PC-3 (cell line): ENCODE results near the gene AFF1. TPM values are rescaled to one million over a fixed set of nuclear protein-coding genes. Genes with fewer than 3 reads are reported as not detected.

ENCODE experiments used
- ATAC-seq: fragments of 200-7000 bp; cut with Tn5 transposase; 2 replicates; pipeline ENCODE4 v1.9.1; 2020; ENCODE audit warnings: mild to moderate bottlenecking, moderate library complexity
- BruUV-seq: library from RNA; stranded (reverse); fragments of 400-500 nt; replicated peaks from 2 replicates; lab custom pipeline; 2021; lab: Mats Ljungman, UMichigan
- CTCF ChIA-PET: fragments of 300-600 bp; sonication (Branson Sonifier 250); formaldehyde crosslinking; loops from one replicate; lab custom pipeline; 2022; ENCODE audit warnings: antibody characterized with exemption; lab: Charles Lee
- POLR2A ChIA-PET: fragments of 300-600 bp; sonication (Branson Sonifier 250); formaldehyde crosslinking; loops from one replicate; lab custom pipeline; 2022; ENCODE audit warnings: antibody characterized with exemption; ENCODE audit not compliant: unreplicated experiment; lab: Charles Lee
- DNase-seq: peaks from one replicate; pipeline ENCODE4 v3.0.0-alpha.2; 2015
- H2AFZ ChIP-seq: fragments of 300-600 bp; sonication (generic); 2 replicates; pipeline ENCODE4 v1.6.0; 2016; ENCODE audit warnings: antibody characterized with exemption, low read length
- H3F3A ChIP-seq: fragments of 300-600 bp; sonication (generic); one replicate; pipeline ENCODE4 v1.6.0; 2017; ENCODE audit warnings: antibody characterized with exemption, low read length, control low read depth, mild to moderate bottlenecking; ENCODE audit not compliant: unreplicated experiment
- H3K27ac ChIP-seq: fragments of 300-600 bp; sonication (generic); 2 replicates; pipeline ENCODE4 v1.5.1; 2016; ENCODE audit warnings: mild to moderate bottlenecking, low read length
- H3K27me3 ChIP-seq: fragments of 300-600 bp; sonication (generic); 2 replicates; pipeline ENCODE4 v1.6.1; 2016; ENCODE audit warnings: low read length, mixed read lengths
- H3K36me3 ChIP-seq: fragments of 300-600 bp; sonication (generic); 2 replicates; pipeline ENCODE4 v1.6.1; 2016; ENCODE audit warnings: low read depth, mixed run types, low read length, mixed read lengths
- H3K4me1 ChIP-seq: fragments of 300-600 bp; sonication (generic); 2 replicates; pipeline ENCODE4 v1.5.1; 2016; ENCODE audit warnings: low read length; ENCODE audit not compliant: insufficient read depth
- H3K4me2 ChIP-seq: fragments of 300-600 bp; sonication (generic); 2 replicates; pipeline ENCODE4 v1.6.0; 2016; ENCODE audit warnings: low read length
- H3K4me3 ChIP-seq: fragments of 300-600 bp; sonication (generic); 2 replicates; pipeline ENCODE4 v1.5.1; 2016; ENCODE audit warnings: mild to moderate bottlenecking, low read length, mixed read lengths
- H3K79me2 ChIP-seq: fragments of 300-600 bp; sonication (generic); 2 replicates; pipeline ENCODE4 v1.6.1; 2017; ENCODE audit warnings: low read length, mixed read lengths
- H3K9ac ChIP-seq: fragments of 300-600 bp; sonication (generic); 2 replicates; pipeline ENCODE4 v1.6.0; 2016; ENCODE audit warnings: mild to moderate bottlenecking, low read length
- H3K9me2 ChIP-seq: fragments of 300-600 bp; sonication (generic); replicated peaks from 2 replicates; pipeline ENCODE4 v1.6.1; 2016; ENCODE audit warnings: mixed run types, low read length, mixed read lengths
- H3K9me3 ChIP-seq: fragments of 300-600 bp; sonication (generic); 2 replicates; pipeline ENCODE4 v1.6.1; 2016; ENCODE audit warnings: low read length, mixed read lengths
- H4K20me1 ChIP-seq: fragments of 300-600 bp; sonication (generic); 2 replicates; pipeline ENCODE4 v1.6.1; 2016; ENCODE audit warnings: low read length, mixed read lengths
- EZH2 ChIP-seq: fragments of 300-600 bp; sonication (generic); IDR thresholded peaks from one replicate; pipeline ENCODE4 v1.6.1; 2017; ENCODE audit warnings: antibody characterized with exemption, mild to moderate bottlenecking, low read length; ENCODE audit not compliant: unreplicated experiment
- EZH2phosphoT487 ChIP-seq: fragments of 300-600 bp; sonication (generic); IDR thresholded peaks from 2 replicates; pipeline ENCODE4 v1.6.1; 2018; ENCODE audit warnings: mild to moderate bottlenecking, antibody characterized with exemption, low read length, borderline replicate concordance
- intact Hi-C: fragments of 100-400 bp; cut with micrococcal nuclease; formaldehyde crosslinking; loops from 2 replicates; pipeline ENCODE4 v1.9.0; 2023
- total RNA-seq: library from RNA; depleted of rRNA; stranded (reverse); fragments of >200 nt; gene quantifications from 2 replicates; pipeline ENCODE4 v1.2.3, GENCODE V29; 2014
- TF ChIP-seq, protein P1 (sequence below): fragments of 300-600 bp; sonication (generic); conservative IDR thresholded peaks from 2 replicates; pipeline ENCODE4 v1.5.1; 2017; ENCODE audit warnings: antibody characterized with exemption, low read depth, mild to moderate bottlenecking, low read length

AFF1 gene
- total RNA-seq, 1 experiment from 2014 or later, result 8.1 TPM

DNA sequence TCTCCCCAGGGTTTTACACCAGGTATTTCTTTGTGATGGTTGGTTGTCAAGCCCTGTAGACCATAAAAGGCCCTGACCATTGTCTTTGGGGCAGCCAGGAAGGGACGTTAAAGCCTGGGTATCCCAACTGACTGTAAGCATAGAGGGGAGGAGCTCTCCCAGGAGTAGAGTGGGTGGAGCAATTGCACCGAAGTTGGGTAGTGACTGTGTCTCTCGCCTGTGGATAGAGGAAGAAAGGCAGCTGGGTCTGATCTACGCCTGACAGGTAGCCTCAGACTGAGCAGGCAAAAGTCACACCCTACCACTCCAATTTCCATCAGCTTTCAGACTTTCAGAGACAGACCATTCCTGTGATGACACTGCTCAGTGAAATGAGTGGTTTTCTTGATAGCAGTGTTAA, 162.3 kb downstream of the AFF1 start:
- BruUV-seq, result no TSS peak
- intact Hi-C loops, result no loop called here
- ATAC-seq, result no peak
- no peak overlapping the region for H3K9ac ChIP-seq
- no peaks in the 10 kb centered on the region for H3K9me2 ChIP-seq
- H3K36me3 ChIP-seq, result no peaks in the 10 kb centered on the region
- no peak overlapping the region for H3K4me2 ChIP-seq
- no peaks in the 10 kb centered on the region for H3K9me3 ChIP-seq
- no peaks in the 10 kb centered on the region for H3K79me2 ChIP-seq
- no peak overlapping the region for H2AFZ ChIP-seq
- no peak for DNase-seq
- TF ChIP-seq EZH2phosphoT487, result no peak
- TF ChIP-seq EZH2, result no peak
- TF ChIP-seq, protein P1, sequence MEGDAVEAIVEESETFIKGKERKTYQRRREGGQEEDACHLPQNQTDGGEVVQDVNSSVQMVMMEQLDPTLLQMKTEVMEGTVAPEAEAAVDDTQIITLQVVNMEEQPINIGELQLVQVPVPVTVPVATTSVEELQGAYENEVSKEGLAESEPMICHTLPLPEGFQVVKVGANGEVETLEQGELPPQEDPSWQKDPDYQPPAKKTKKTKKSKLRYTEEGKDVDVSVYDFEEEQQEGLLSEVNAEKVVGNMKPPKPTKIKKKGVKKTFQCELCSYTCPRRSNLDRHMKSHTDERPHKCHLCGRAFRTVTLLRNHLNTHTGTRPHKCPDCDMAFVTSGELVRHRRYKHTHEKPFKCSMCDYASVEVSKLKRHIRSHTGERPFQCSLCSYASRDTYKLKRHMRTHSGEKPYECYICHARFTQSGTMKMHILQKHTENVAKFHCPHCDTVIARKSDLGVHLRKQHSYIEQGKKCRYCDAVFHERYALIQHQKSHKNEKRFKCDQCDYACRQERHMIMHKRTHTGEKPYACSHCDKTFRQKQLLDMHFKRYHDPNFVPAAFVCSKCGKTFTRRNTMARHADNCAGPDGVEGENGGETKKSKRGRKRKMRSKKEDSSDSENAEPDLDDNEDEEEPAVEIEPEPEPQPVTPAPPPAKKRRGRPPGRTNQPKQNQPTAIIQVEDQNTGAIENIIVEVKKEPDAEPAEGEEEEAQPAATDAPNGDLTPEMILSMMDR, result no peak
- CTCF ChIA-PET, result no interaction called here
- POLR2A ChIA-PET, result no interaction called here
- no peaks in the 10 kb centered on the region for H3K27me3 ChIP-seq
- no peak overlapping the region for H3K4me3 ChIP-seq
- peaks cover 23% of the 10 kb centered on the region for H3K4me1 ChIP-seq
- H3F3A ChIP-seq, result peaks cover 6% of the 10 kb centered on the region
- no peaks in the 10 kb centered on the region for H4K20me1 ChIP-seq
- no peak overlapping the region for H3K27ac ChIP-seq

DNA sequence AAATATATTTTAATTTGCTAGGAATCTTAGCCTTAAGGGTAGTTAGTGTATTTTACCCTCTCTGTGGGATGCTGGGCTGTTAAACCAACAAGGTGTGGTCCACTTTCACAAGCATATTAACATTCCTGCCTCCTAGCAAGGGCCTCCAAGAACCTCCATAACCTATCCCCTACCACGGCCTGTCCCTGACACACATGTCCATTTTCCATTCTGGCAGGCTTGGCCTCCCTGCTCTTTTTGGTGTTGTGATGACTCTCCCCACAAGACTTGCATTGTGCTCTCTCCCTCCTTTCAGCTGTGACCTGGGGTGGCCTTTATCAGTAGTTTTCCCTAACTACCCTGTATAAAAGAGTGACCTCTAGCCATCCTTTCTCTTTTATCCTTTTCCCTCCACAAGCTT, 165.4 kb downstream of the AFF1 start:
- Histone ChIP-seq H3K27me3 (no peaks in the 10 kb centered on the region), H2AFZ (no peak overlapping the region), H3K4me3 (no peak overlapping the region), H3K4me2 (no peak overlapping the region), H3K9ac (no peak overlapping the region), H3F3A (peaks cover 7% of the 10 kb centered on the region), H3K36me3 (no peaks in the 10 kb centered on the region), H3K9me3 (no peaks in the 10 kb centered on the region), H3K9me2 (no peaks in the 10 kb centered on the region), H3K4me1 (peaks cover 22% of the 10 kb centered on the region), H3K27ac (no peak overlapping the region), H3K79me2 (no peaks in the 10 kb centered on the region), H4K20me1 (no peaks in the 10 kb centered on the region)
- ATAC-seq (peak; percentile 64), DNase-seq (peak; percentile 2)
- intact Hi-C loops, result no loop called here
- no TSS peak for BruUV-seq
- ChIA-PET POLR2A (no interaction called here), CTCF (no interaction called here)
- TF ChIP-seq, protein P1, result no peak
- TF ChIP-seq EZH2phosphoT487, result no peak
- no peak for TF ChIP-seq EZH2

DNA sequence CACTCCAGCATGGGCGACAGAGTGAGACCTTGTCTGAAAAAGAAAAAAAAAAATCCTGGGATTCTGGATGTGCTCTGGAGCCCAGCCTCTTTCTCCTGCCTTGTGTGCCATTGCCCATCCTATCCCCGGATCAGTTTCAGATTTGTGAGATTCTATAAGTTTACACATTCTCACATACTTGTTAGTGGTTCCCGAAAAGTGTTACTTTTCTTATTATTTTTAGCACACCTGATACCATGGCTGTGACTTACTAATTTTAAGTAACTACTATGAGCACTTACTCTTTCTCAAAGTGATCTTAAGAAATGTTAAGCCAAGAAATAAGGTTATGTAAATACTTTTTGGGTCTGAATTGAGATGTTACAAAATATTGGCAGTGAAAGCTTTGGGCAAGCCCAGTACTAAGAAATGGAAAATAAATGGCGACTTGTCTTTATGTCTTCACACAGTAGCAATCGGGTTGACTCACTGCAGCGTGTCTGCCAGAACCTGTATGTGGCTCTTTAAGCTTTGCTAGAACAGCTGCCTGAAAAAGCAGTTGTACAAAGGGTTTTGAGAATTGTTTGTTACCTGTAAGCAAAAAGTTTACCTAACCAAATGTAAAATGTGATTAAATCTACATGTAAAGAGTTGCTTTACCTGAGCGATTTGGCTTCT, 166.9 kb downstream of the AFF1 start:
- Histone ChIP-seq H3K79me2 (no peaks in the 10 kb centered on the region), H3K36me3 (no peaks in the 10 kb centered on the region; the same call in 1 of the 2 replicates), H2AFZ (no peak overlapping the region), H3F3A (peaks cover 7% of the 10 kb centered on the region), H3K9me2 (no peaks in the 10 kb centered on the region), H3K4me3 (no peak overlapping the region), H4K20me1 (no peaks in the 10 kb centered on the region), H3K27ac (no peak overlapping the region), H3K9ac (no peak overlapping the region), H3K4me1 (peaks cover 22% of the 10 kb centered on the region), H3K9me3 (no peaks in the 10 kb centered on the region), H3K27me3 (no peaks in the 10 kb centered on the region), H3K4me2 (no peak overlapping the region)
- ChIA-PET CTCF (no interaction called here), POLR2A (no interaction called here)
- BruUV-seq, result no TSS peak
- DNase-seq (no peak), ATAC-seq (no peak)
- intact Hi-C loops, result no loop called here
- TF ChIP-seq EZH2 (no peak), EZH2phosphoT487 (no peak)
- TF ChIP-seq, protein P1, result no peak
